H1 (cell line): ENCODE measurements around the gene MYBPH. TPM values are rescaled to one million over a fixed set of nuclear protein-coding genes. Genes with fewer than 3 reads are reported as not detected.

ENCODE experiments used
- CTCF ChIA-PET: fragments of 300-600 bp; sonication (Branson Sonifier 250); formaldehyde crosslinking; loops from one replicate; lab custom pipeline; 2021; ENCODE audit not compliant: partially characterized antibody; lab: Charles Lee
- POLR2A ChIA-PET: fragments of 300-600 bp; sonication (Branson Sonifier 250); formaldehyde crosslinking; loops from one replicate; lab custom pipeline; 2021; ENCODE audit warnings: inconsistent platforms; ENCODE audit not compliant: partially characterized antibody; lab: Charles Lee
- DNase-seq, 2 experiments: peaks; one replicate each; pipeline versions ENCODE4 v3.0.0 to v3.0.0-alpha.2; 2010 to 2022; ENCODE audit warnings: low spot score in 2 of 2, low read depth in 1 of 2, mixed read lengths in 1 of 2
- FAIRE-seq: peaks from 2 replicates; lab custom pipeline; 2011; peaks lifted over from hg19 to GRCh38; lab: Jason Lieb, UNC
- H2AFZ ChIP-seq: 2 replicates; pipeline ENCODE4 v1.8.1; 2012; ENCODE audit warnings: low read length, inconsistent platforms
- H2AK5ac ChIP-seq: 2 replicates; pipeline ENCODE4 v1.6.1; 2013; ENCODE audit warnings: low read depth, low read length
- H2BK120ac ChIP-seq: replicated peaks from 2 replicates; pipeline ENCODE3; 2013; ENCODE audit warnings: low read depth, low read length, inconsistent platforms
- H2BK12ac ChIP-seq: 2 replicates; pipeline ENCODE4 v1.6.1; 2013; ENCODE audit warnings: low read depth, low read length
- H2BK15ac ChIP-seq: 2 replicates; pipeline ENCODE4 v1.6.1; 2013; ENCODE audit warnings: low read length
- H2BK20ac ChIP-seq: 2 replicates; pipeline ENCODE4 v1.6.1; 2013; ENCODE audit warnings: low read length
- H2BK5ac ChIP-seq: 2 replicates; pipeline ENCODE4 v1.6.1; 2013; ENCODE audit warnings: low read depth, low read length
- H3K14ac ChIP-seq: 2 replicates; pipeline ENCODE4 v1.6.1; 2013; ENCODE audit warnings: inconsistent platforms; ENCODE audit not compliant: insufficient read length
- H3K18ac ChIP-seq: 2 replicates; pipeline ENCODE4 v1.6.1; 2013; ENCODE audit warnings: low read length; ENCODE audit errors: extremely low read depth
- H3K23ac ChIP-seq: 2 replicates; pipeline ENCODE4 v1.6.1; 2013; ENCODE audit warnings: inconsistent platforms; ENCODE audit not compliant: insufficient read length
- H3K23me2 ChIP-seq: 2 replicates; pipeline ENCODE4 v1.6.1; 2013; ENCODE audit warnings: low read depth, low read length
- H3K27ac ChIP-seq: 2 replicates; pipeline ENCODE4 v1.6.1; 2011; ENCODE audit warnings: low read depth, low read length, inconsistent platforms
- H3K27me3 ChIP-seq, 4 experiments: replicated peaks in 1 of 4; 1 replicate in 1 of 4; 2 replicates in 3 of 4; pipeline versions ENCODE4 v1.6.1 to v1.8.1; 2011 to 2013; ENCODE audit warnings: low read length in 3 of 4, mild to moderate bottlenecking in 3 of 4, inconsistent platforms in 2 of 4, mixed read lengths in 2 of 4, moderate library complexity in 1 of 4; ENCODE audit not compliant: control insufficient read depth in 3 of 4, insufficient read depth in 3 of 4; ENCODE audit errors: extremely low read depth in 1 of 4
- H3K36me3 ChIP-seq, 4 experiments: 2 replicates each; pipeline versions ENCODE4 v1.6.1 to v1.8.1; 2011 to 2013; ENCODE audit warnings: mild to moderate bottlenecking in 4 of 4, low read length in 3 of 4, moderate library complexity in 2 of 4, control low read depth in 1 of 4, inconsistent platforms in 1 of 4; ENCODE audit not compliant: insufficient read depth in 4 of 4, control insufficient read depth in 2 of 4
- H3K4ac ChIP-seq: replicated peaks from 2 replicates; pipeline ENCODE3; 2013; ENCODE audit warnings: low read length, low read depth, mixed read lengths, inconsistent platforms; ENCODE audit not compliant: insufficient read length
- H3K4me1 ChIP-seq, 4 experiments: replicated peaks in 1 of 4; 1 replicate in 1 of 4; 2 replicates in 3 of 4; pipeline versions ENCODE4 v1.6.1 to v1.8.1; 2011 to 2013; ENCODE audit warnings: low read length in 3 of 4, inconsistent platforms in 2 of 4, mixed read lengths in 1 of 4; ENCODE audit not compliant: insufficient read depth in 4 of 4, control insufficient read depth in 3 of 4
- H3K4me2 ChIP-seq, 2 experiments: 2 replicates each; pipeline versions ENCODE4 v1.6.1 to v1.8.1; 2011 to 2013; ENCODE audit warnings: low read depth in 2 of 2, low read length in 2 of 2, control low read depth in 1 of 2, inconsistent platforms in 1 of 2, mild to moderate bottlenecking in 1 of 2; ENCODE audit not compliant: insufficient read depth in 1 of 2
- H3K4me3 ChIP-seq, 4 experiments: fragments of 200-600, 300-600 bp in 1 of 4; sonication (generic), shearing (Covaris generic), sonication (Bioruptor Twin) in 1 of 4; 2 replicates each; pipeline versions ENCODE4 v1.5.1 to v1.8.1; 2011 to 2016; ENCODE audit warnings: low read length in 4 of 4, low read depth in 3 of 4, control low read depth in 2 of 4, inconsistent platforms in 2 of 4, mild to moderate bottlenecking in 2 of 4, mixed read lengths in 1 of 4, moderate library complexity in 1 of 4; ENCODE audit not compliant: insufficient read depth in 2 of 4; ENCODE audit errors: extremely low read depth in 1 of 4
- H3K56ac ChIP-seq: replicated peaks from 2 replicates; pipeline ENCODE3; 2013; ENCODE audit warnings: low read depth, mild to moderate bottlenecking, mixed read lengths, low read length, inconsistent platforms; ENCODE audit not compliant: insufficient read length
- H3K79me1 ChIP-seq: 2 replicates; pipeline ENCODE4 v1.6.1; 2013; ENCODE audit warnings: low read depth, low read length, control low read depth
- H3K79me2 ChIP-seq, 2 experiments: 2 replicates each; pipeline versions ENCODE4 v1.6.1 to v1.8.1; 2012 to 2013; ENCODE audit warnings: low read length in 2 of 2, mild to moderate bottlenecking in 2 of 2, inconsistent platforms in 1 of 2; ENCODE audit not compliant: insufficient read depth in 2 of 2, control insufficient read depth in 1 of 2
- H3K9ac ChIP-seq, 4 experiments: replicated peaks in 1 of 4; 1 replicate in 1 of 4; 2 replicates in 3 of 4; pipeline versions ENCODE4 v1.6.1 to v1.8.1; 2011 to 2013; ENCODE audit warnings: low read depth in 3 of 4, low read length in 3 of 4, control low read depth in 2 of 4, mild to moderate bottlenecking in 2 of 4, moderate library complexity in 2 of 4, inconsistent platforms in 1 of 4; ENCODE audit errors: extremely low read depth in 1 of 4
- H3K9me3 ChIP-seq, 2 experiments: 2 replicates each; pipeline versions ENCODE4 v1.6.1 to v1.8.1; 2012 to 2013; ENCODE audit warnings: mild to moderate bottlenecking in 2 of 2, moderate library complexity in 2 of 2, control low read depth in 1 of 2, inconsistent platforms in 1 of 2, low read depth in 1 of 2, low read length in 1 of 2, mixed read lengths in 1 of 2; ENCODE audit not compliant: insufficient read depth in 2 of 2
- H4K20me1 ChIP-seq, 2 experiments: replicated peaks in 1 of 2; 2 replicates each; pipeline versions ENCODE3 to v1.8.1; 2011 to 2013; ENCODE audit warnings: inconsistent platforms in 2 of 2, low read length in 2 of 2, mild to moderate bottlenecking in 1 of 2; ENCODE audit not compliant: insufficient read depth in 2 of 2, control insufficient read depth in 1 of 2
- H4K5ac ChIP-seq: 2 replicates; pipeline ENCODE4 v1.6.1; 2013; ENCODE audit warnings: low read length, low read depth, mixed read lengths, inconsistent platforms; ENCODE audit not compliant: insufficient read length
- H4K8ac ChIP-seq: 2 replicates; pipeline ENCODE4 v1.8.0; 2013; ENCODE audit warnings: mild to moderate bottlenecking, moderate library complexity, low read length, inconsistent platforms; ENCODE audit not compliant: insufficient read depth; ENCODE audit errors: extremely low read depth
- H4K91ac ChIP-seq: replicated peaks from 2 replicates; pipeline ENCODE3; 2013; ENCODE audit warnings: low read length, mixed read lengths, inconsistent platforms; ENCODE audit not compliant: insufficient read length
- BCL11A ChIP-seq, 2 experiments: IDR thresholded peaks; one replicate each; pipeline ENCODE4 v1.6.1; 2011; ENCODE audit warnings: low read depth in 2 of 2, low read length in 2 of 2, mild to moderate bottlenecking in 2 of 2
- CBX8 ChIP-seq: fragments of 300-800, 300-1000 bp; sonication (generic); IDR thresholded peaks from 2 replicates; pipeline ENCODE4 v1.7.1; 2016; ENCODE audit warnings: low read depth, low read length, borderline replicate concordance
- FOSL1 ChIP-seq: IDR thresholded peaks from 2 replicates; pipeline ENCODE4 v1.6.1; 2011; ENCODE audit warnings: mild to moderate bottlenecking, low read depth, low read length, moderate library complexity; ENCODE audit not compliant: insufficient read depth
- JUN ChIP-seq: IDR thresholded peaks from 2 replicates; pipeline ENCODE4 v1.6.1; 2011; ENCODE audit warnings: low read depth, mild to moderate bottlenecking, improper control_type of control experiment, low read length
- JUND ChIP-seq: IDR thresholded peaks from 2 replicates; pipeline ENCODE4 v1.6.1; 2011; ENCODE audit warnings: mild to moderate bottlenecking, improper control_type of control experiment, low read length
- KDM1A ChIP-seq: fragments of 200-600, 300-600 bp; sonication (generic); IDR thresholded peaks from 2 replicates; pipeline ENCODE4 v1.7.1; 2016; ENCODE audit warnings: mild to moderate bottlenecking, low read length, borderline replicate concordance
- MAFK ChIP-seq: IDR thresholded peaks from 2 replicates; pipeline ENCODE4 v1.6.1; 2012; ENCODE audit warnings: low read depth, mild to moderate bottlenecking, improper control_type of control experiment, low read length
- SP2 ChIP-seq: IDR thresholded peaks from 2 replicates; pipeline ENCODE4 v1.6.1; 2012; ENCODE audit warnings: mild to moderate bottlenecking, low read length, inconsistent platforms
- TAF1 ChIP-seq: IDR thresholded peaks from 2 replicates; pipeline ENCODE4 v1.6.1; 2011; ENCODE audit warnings: mild to moderate bottlenecking, low read depth, low read length
- TAF7 ChIP-seq: optimal IDR thresholded peaks from 2 replicates; pipeline ENCODE3; 2011; ENCODE audit warnings: low read depth, mild to moderate bottlenecking, inconsistent platforms, low read length, moderate library complexity, borderline replicate concordance
- whole genome bisulfite sequencing, 2 experiments: shearing (Covaris generic) in 1 of 2; methylation state at CpG; one replicate each; pipeline versions ENCODE4 v1.1.6 to v1.1.7; 2013 to 2015; ENCODE audit warnings: low lambda C conversion rate in 2 of 2, mixed read lengths in 2 of 2, inconsistent platforms in 1 of 2, low coverage in 1 of 2, missing lambda C conversion rate in 1 of 2; ENCODE audit not compliant: insufficient replicate concordance in 2 of 2, insufficient coverage in 1 of 2, insufficient read length in 1 of 2; ENCODE audit errors: extremely low coverage in 1 of 2, missing lambda C conversion rate in 1 of 2; 5-methylcytosine and 5-hydroxymethylcytosine counted together
- polyA plus RNA-seq, 7 experiments: library from polyadenylated mRNA; depleted of rRNA in 3 of 7; stranded (reverse) in 5 of 7; unstranded in 2 of 7; fragments of >200 nt in 5 of 7; fragments of 200-250 nt in 2 of 7; gene quantifications; 1 replicate in 5 of 7; 2 replicates in 1 of 7; 4 replicates in 1 of 7; pipeline versions ENCODE4 v1.2.1 to v1.2.3, GENCODE V29; 2011 to 2013; ENCODE audit warnings: missing spikeins in 2 of 7, mixed read lengths in 2 of 7
- total RNA-seq: library from RNA; stranded (reverse); fragmentation: NEBNext Ultra II Directional; extraction: Animal tissue kit (Norgen Biotek cat#: 25700); gene quantifications from 2 replicates; pipeline ENCODE4 v1.2.1, GENCODE V29; 2021

The MYBPH gene
- total and polyA plus RNA-seq, 2 of the 8 experiments (the other 6 are each of a cell fraction or from before 2014, with no cell fraction given): not detected

- Histone ChIP-seq H3K9ac (no peak overlapping the region), H4K20me1 (peaks cover 0 to 1% of the 10 kb centered on the region in 2 experiments), H3K23ac (no peak overlapping the region), H3K36me3 (no peaks in the 10 kb centered on the region), H2BK5ac (peak overlapping the region; percentile 24; the same call in 1 of the 2 replicates), H3K4me3 (no peak overlapping the region), H3K56ac (no peak overlapping the region), H3K4me2 (no peak overlapping the region), H4K5ac (no peak overlapping the region), H3K9me3 (no peaks in the 10 kb centered on the region), H3K18ac (no peak overlapping the region), H3K27ac (no peak overlapping the region), H2BK20ac (no peak overlapping the region), H3K4me1 (peaks cover 0 to 12% (median 6%) of the 10 kb centered on the region in 4 experiments; a peak in 4 of 7 replicates), H3K14ac (no peak overlapping the region), H3K79me2 (no peaks in the 10 kb centered on the region), H2AFZ (no peak overlapping the region), H3K23me2 (no peaks in the 10 kb centered on the region), H4K8ac (no peak overlapping the region), H2AK5ac (no peak overlapping the region), H3K27me3 (no peaks in the 10 kb centered on the region), H3K4ac (no peak overlapping the region), H2BK12ac (no peak overlapping the region), H2BK15ac (peak overlapping the region; percentile 88; the same call in 1 of the 2 replicates), H4K91ac (no peak overlapping the region), H3K79me1 (no peaks in the 10 kb centered on the region), H2BK120ac (no peak overlapping the region)
- FAIRE-seq (no peak), DNase-seq (no peak)
- ChIA-PET CTCF (interaction anchor here (0.8 to 49.1 kb wide), 14 partner anchors 8 to 306 kb away, joined by 3 to 1071 read pairs (median 4); partner anchors contain the start of gene PPFIA4), POLR2A (interaction anchor here (0.8 kb wide), 1 partner anchor 11 kb away, joined by 3 read pairs; no protein-coding TSS in a partner anchor)
- WGBS, 2 experiments: 76% methylated on average over 8 of the region's 8 CpGs; no CpG with 5 or more reads in 1 of the 2 experiments
- TF ChIP-seq JUN (no peak), KDM1A (no peak), CBX8 (no peak), TAF7 (no peak), SP2 (no peak), BCL11A (IDR thresholded peaks at IDR 0.05; ENCODE audit: low read depth in 2 of 2, low read length in 2 of 2) (no peak), FOSL1 (no peak), MAFK (no peak), JUND (no peak), TAF1 (no peak)
Observed at GRCh38 chr1:203135636-203136305, 39.9 kb downstream of the MYBPH start.
